Astrocyte of the spinal cord (primary cell): ENCODE measurements around the gene ZNF423.

Experiments
- DNase-seq: peaks from one replicate; pipeline ENCODE4 v3.0.0; 2011; ENCODE audit warnings: low read depth, low spot score
- H3K4me3 ChIP-seq: 2 replicates; pipeline ENCODE4 v1.5.1; 2011; ENCODE audit warnings: low read depth, mild to moderate bottlenecking, low read length, moderate library complexity
- in situ Hi-C: cut with HindIII; loops from 2 replicates; pipeline ENCODE4 v1.10.0; 2017; ENCODE audit warnings: low sequenced_read_pairs
- TF ChIP-seq, protein P1 (sequence below): IDR thresholded peaks from 2 replicates; pipeline ENCODE4 v1.5.1; 2012; ENCODE audit warnings: low read depth, mild to moderate bottlenecking, low read length, inconsistent platforms

The ZNF423 gene

DNA sequence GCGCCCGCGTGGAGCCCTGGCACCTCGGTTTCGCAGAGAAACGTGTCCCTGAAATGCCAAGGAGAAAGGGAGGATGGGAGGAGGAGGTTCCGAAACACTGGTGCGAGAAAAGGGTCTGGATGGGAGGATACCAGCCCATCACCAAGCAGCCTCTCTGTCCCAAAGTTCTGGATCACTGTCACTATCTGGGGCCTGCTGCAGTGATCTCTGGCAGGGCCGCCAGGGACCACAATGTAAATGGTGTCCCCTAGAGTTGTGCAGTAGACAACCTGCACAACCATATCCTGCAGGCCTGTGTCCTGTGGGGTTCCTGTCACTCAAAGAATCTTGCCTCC lies 253.0 kb downstream of the ZNF423 start:
- TF ChIP-seq, protein P1, sequence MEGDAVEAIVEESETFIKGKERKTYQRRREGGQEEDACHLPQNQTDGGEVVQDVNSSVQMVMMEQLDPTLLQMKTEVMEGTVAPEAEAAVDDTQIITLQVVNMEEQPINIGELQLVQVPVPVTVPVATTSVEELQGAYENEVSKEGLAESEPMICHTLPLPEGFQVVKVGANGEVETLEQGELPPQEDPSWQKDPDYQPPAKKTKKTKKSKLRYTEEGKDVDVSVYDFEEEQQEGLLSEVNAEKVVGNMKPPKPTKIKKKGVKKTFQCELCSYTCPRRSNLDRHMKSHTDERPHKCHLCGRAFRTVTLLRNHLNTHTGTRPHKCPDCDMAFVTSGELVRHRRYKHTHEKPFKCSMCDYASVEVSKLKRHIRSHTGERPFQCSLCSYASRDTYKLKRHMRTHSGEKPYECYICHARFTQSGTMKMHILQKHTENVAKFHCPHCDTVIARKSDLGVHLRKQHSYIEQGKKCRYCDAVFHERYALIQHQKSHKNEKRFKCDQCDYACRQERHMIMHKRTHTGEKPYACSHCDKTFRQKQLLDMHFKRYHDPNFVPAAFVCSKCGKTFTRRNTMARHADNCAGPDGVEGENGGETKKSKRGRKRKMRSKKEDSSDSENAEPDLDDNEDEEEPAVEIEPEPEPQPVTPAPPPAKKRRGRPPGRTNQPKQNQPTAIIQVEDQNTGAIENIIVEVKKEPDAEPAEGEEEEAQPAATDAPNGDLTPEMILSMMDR: no peak
- no peak for DNase-seq
- in situ Hi-C loops: no loop called here
- H3K4me3 ChIP-seq: no peak overlapping the region

DNA sequence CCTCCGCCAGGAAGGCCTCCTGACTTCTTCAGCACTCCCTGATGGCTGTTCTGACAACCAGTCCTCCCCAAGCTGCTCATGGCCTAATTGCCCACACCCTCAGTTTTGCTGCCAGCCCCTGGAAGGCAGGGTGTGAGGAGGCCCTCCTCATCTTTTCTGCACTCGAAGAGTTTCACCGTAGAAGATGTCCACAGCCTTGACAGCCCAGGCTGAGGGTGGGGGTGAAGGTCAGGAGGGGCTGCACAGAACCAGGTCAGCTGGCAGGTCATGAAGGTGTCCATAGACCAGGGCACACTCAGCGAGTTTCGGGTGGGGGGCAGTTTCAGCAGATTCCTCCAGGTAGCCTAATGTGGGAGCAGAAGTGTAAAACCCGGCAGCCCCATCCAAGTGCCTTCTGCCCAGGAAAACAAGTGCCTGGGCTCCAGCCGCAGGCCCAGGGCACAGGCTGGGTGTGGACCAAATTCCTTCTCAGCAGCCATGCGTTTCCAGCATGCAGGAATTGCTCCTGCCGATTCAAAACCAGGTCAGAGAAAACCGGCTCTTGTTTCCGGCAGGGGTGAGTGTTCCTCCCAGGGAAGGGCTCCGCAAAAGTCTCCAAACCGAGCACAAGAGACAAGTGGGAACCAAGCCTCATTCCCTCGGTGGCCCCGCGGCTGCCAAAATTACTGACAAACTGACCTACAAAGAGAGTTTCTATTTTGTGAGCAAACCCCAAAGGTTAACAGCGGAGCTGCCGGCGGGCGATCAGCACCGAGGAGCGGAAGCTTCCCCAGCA lies 253.5 kb downstream of the ZNF423 start:
- TF ChIP-seq, protein P1: no peak
- H3K4me3 ChIP-seq: no peak overlapping the region
- in situ Hi-C loops: no loop called here
- DNase-seq: no peak

DNA sequence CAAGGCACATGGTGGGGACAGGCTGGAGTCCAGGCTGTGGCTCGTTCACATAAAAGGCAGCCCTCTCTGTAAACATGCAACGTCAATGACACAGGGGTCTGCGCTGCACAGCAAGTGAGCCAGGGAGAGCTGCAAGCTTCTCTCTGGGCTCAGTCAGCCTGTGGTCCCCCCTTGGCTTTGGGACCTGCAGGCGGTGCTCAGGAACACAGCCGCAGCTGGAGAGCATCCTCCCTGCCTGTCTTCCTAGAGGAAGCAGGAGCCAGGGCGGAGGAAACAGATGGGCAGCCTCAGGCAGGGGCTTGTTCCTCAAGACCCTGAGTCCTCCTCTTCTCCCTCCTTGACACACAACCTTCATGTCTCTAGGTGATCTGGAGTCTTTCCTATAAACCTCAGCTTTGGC lies 254.3 kb downstream of the ZNF423 start:
- DNase-seq: no peak
- in situ Hi-C loops: no loop called here
- TF ChIP-seq, protein P1: no peak
- no peak overlapping the region for H3K4me3 ChIP-seq

DNA sequence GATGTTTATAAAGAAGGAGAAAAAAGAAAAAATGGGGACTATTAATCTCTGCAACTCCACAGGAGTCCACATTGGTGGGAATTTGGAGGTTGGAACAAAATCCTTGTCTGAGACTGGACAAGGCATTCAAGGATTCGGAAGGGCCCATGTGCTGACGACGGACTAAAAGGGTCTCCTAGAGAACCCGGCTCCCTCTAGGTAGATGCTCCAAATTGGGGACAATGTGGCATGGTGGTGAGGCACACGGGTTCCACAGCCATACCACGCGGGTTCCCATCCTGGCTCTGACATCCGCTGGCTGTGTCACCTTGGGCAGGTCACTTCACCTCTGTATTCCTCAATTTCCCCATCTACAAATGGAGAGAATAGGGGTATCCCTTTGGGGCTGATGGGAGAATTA lies 254.9 kb downstream of the ZNF423 start:
- no peak overlapping the region for H3K4me3 ChIP-seq
- DNase-seq: no peak
- TF ChIP-seq, protein P1: no peak
- in situ Hi-C loops: no loop called here

DNA sequence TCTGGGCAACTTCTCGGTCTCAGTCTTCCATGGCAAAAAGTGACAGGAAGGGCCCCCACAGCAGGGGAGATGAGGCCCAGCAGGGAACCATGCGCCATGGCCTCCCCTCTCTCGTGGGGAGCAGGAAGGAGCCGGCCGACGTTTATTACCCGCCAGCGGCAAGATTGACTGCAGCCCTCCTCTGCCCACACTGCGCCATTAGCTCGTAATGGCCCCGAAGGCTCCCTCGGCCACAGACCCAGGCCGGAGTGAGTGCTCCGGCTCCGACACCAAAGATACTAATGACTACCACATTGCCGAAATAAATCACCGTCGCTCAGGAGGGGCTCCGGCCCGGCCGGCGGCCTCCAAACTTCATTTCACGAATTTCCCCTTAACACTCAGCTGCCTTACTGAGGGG lies 255.4 kb downstream of the ZNF423 start:
- DNase-seq: no peak
- H3K4me3 ChIP-seq: no peak overlapping the region
- in situ Hi-C loops: no loop called here
- TF ChIP-seq, protein P1: no peak

DNA sequence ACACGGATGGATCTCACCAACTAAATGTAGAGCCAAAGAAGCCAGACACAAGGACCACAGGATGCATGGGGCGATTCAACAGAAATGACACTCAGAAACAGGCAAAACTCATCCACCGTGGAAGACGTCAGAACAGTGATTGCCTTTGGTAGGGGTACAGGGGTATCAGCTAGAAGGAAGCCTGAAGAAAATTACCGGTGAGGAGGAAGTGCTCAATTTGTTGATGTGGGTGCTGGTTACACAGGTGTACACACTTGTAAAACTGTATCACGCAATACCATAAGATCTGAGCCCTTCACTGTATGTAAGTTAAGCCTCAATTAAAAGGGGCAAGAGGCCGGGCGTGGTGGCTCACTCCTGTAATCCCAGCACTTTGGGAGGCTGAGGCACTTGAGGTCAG lies 256.2 kb downstream of the ZNF423 start:
- H3K4me3 ChIP-seq: no peak overlapping the region
- TF ChIP-seq, protein P1: no peak
- DNase-seq: no peak
- in situ Hi-C loops: no loop called here

DNA sequence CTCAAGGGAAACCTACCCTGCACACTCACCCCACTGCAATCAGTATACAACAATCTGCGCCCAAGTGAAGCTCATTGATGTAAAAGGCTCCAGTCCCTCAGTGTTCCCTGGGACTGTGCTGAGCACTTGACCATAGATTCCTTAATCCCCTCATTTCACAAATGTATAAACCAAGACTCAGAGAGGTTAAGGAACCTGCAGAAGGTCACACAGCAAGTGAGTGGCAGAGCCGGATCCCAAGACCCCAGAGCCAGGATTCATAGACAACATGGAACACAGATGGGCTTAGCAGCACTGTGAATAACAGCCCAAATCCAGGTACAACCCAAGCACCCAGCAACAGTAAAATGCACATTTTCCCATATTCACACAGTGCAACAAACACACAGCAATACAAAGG lies 256.6 kb downstream of the ZNF423 start:
- TF ChIP-seq, protein P1: no peak
- no peak for DNase-seq
- in situ Hi-C loops: no loop called here
- no peak overlapping the region for H3K4me3 ChIP-seq
